HG03095 (cell line): ENCODE measurements around the gene PLA2G12B.

Source experiments
- ATAC-seq: cut with Tn5 transposase; IDR thresholded peaks from one replicate; pipeline ENCODE4 v1.9.1; 2021; ENCODE audit warnings: moderate library complexity; ENCODE audit not compliant: unreplicated experiment

The PLA2G12B gene

GRCh38 chr10:72895236-72895850, 59.3 kb downstream of the PLA2G12B start:
- ATAC-seq, result no peak

- no peak for ATAC-seq
These were observed 61.3 kb downstream of the PLA2G12B start, which contains the start of gene OIT3 for GRCh38 chr10:72893136-72893798. OIT3 (plus strand) TSS chr10:72893739; CDS start chr10:72893799, 60 bp downstream.

GRCh38 chr10:72890086-72890485, 64.5 kb downstream of the PLA2G12B start:
- no peak for ATAC-seq

GRCh38 chr10:72889391-72889831, 65.2 kb downstream of the PLA2G12B start:
- no peak for ATAC-seq

- ATAC-seq, result no peak
These were observed 66.4 kb downstream of the PLA2G12B start for GRCh38 chr10:72888151-72888638.

GRCh38 chr10:72887043-72887442, 67.6 kb downstream of the PLA2G12B start:
- no peak for ATAC-seq

- no peak for ATAC-seq
These were observed 68.0 kb downstream of the PLA2G12B start for GRCh38 chr10:72886621-72887020.

GRCh38 chr10:72885953-72886352, 68.7 kb downstream of the PLA2G12B start:
- ATAC-seq, result no peak
